Mesenchymal stem cell (in vitro differentiated cells and primary cell): Measurements from ENCODE around the gene CCL16.
"Not testable (repeated sequence)": the region's sequence is repeated elsewhere in the genome, so short reads cannot be mapped to it uniquely, and the experiment has no call there.

Experiments
- DNase-seq: peaks from one replicate; pipeline ENCODE4 v3.0.0-alpha.2; 2013
- H2AFZ ChIP-seq: one replicate; pipeline ENCODE4 v1.6.1; 2013; ENCODE audit warnings: low read depth, mild to moderate bottlenecking, control low read depth, inconsistent platforms, low read length, moderate library complexity
- H2AK5ac ChIP-seq: 2 replicates; pipeline ENCODE4 v1.6.1; 2013; ENCODE audit warnings: low read length, moderate library complexity, mild to moderate bottlenecking, inconsistent platforms; ENCODE audit not compliant: severe bottlenecking
- H2BK120ac ChIP-seq: one replicate; pipeline ENCODE4 v1.6.1; 2013; ENCODE audit warnings: low read depth, mild to moderate bottlenecking, inconsistent platforms, low read length, moderate library complexity
- H2BK12ac ChIP-seq, 2 experiments: one replicate each; pipeline ENCODE4 v1.6.1; 2013; ENCODE audit warnings: inconsistent platforms in 2 of 2, low read length in 2 of 2, mild to moderate bottlenecking in 2 of 2, moderate library complexity in 2 of 2, control low read depth in 1 of 2
- H2BK15ac ChIP-seq: one replicate; pipeline ENCODE4 v1.6.1; 2013; ENCODE audit warnings: mild to moderate bottlenecking, low read depth, inconsistent platforms; ENCODE audit not compliant: poor library complexity, severe bottlenecking
- H2BK5ac ChIP-seq: 2 replicates; pipeline ENCODE4 v1.6.1; 2013; ENCODE audit warnings: low read depth, mild to moderate bottlenecking, low read length, control low read depth, inconsistent platforms; ENCODE audit not compliant: poor library complexity, severe bottlenecking
- H3K14ac ChIP-seq, 2 experiments: one replicate each; pipeline ENCODE4 v1.6.1; 2013; ENCODE audit warnings: inconsistent platforms in 2 of 2, low read length in 2 of 2, control low read depth in 1 of 2, mild to moderate bottlenecking in 1 of 2, moderate library complexity in 1 of 2
- H3K18ac ChIP-seq, 2 experiments: one replicate each; pipeline ENCODE4 v1.6.1; 2013; ENCODE audit warnings: inconsistent platforms in 2 of 2, low read length in 2 of 2, control low read depth in 1 of 2, low read depth in 1 of 2, mild to moderate bottlenecking in 1 of 2
- H3K23ac ChIP-seq, 2 experiments: one replicate each; pipeline ENCODE4 v1.6.1; 2013; ENCODE audit warnings: inconsistent platforms in 2 of 2, low read length in 2 of 2, mild to moderate bottlenecking in 2 of 2, moderate library complexity in 2 of 2, control low read depth in 1 of 2
- H3K27ac ChIP-seq: 2 replicates; pipeline ENCODE4 v1.5.1; 2013; ENCODE audit warnings: mild to moderate bottlenecking, moderate library complexity, low read length, control low read depth, inconsistent platforms; ENCODE audit not compliant: poor library complexity, severe bottlenecking
- H3K27me3 ChIP-seq, 2 experiments: 2 replicates each; pipeline versions ENCODE4 v1.6.1 to v1.7.0; 2013; ENCODE audit warnings: low read length in 2 of 2, mild to moderate bottlenecking in 2 of 2, moderate library complexity in 2 of 2, control low read depth in 1 of 2, inconsistent platforms in 1 of 2; ENCODE audit not compliant: control insufficient read depth in 1 of 2, insufficient read depth in 1 of 2
- H3K36me3 ChIP-seq, 2 experiments: 2 replicates each; pipeline versions ENCODE4 v1.6.1 to v1.7.0; 2013; ENCODE audit warnings: low read length in 2 of 2, control low read depth in 1 of 2, inconsistent platforms in 1 of 2, low read depth in 1 of 2, mild to moderate bottlenecking in 1 of 2; ENCODE audit not compliant: insufficient read depth in 2 of 2, control insufficient read depth in 1 of 2
- H3K4ac ChIP-seq, 2 experiments: one replicate each; pipeline ENCODE4 v1.6.1; 2013; ENCODE audit warnings: inconsistent platforms in 2 of 2, low read length in 2 of 2, mild to moderate bottlenecking in 2 of 2, moderate library complexity in 2 of 2, control low read depth in 1 of 2, low read depth in 1 of 2
- H3K4me1 ChIP-seq: 2 replicates; pipeline ENCODE4 v1.6.1; 2013; ENCODE audit warnings: low read depth, low read length, control low read depth; ENCODE audit not compliant: control insufficient read depth, insufficient read depth
- H3K4me2 ChIP-seq: 2 replicates; pipeline ENCODE4 v1.6.1; 2013; ENCODE audit warnings: low read length, mild to moderate bottlenecking, inconsistent platforms; ENCODE audit not compliant: poor library complexity, severe bottlenecking
- H3K4me3 ChIP-seq, 2 experiments: 2 replicates each; pipeline versions ENCODE4 v1.5.1 to v1.7.0; 2013; ENCODE audit warnings: low read length in 2 of 2, mild to moderate bottlenecking in 2 of 2, control low read depth in 1 of 2, low read depth in 1 of 2; ENCODE audit not compliant: insufficient read depth in 1 of 2
- H3K79me1 ChIP-seq: replicated peaks from 2 replicates; pipeline ENCODE4 v1.6.1; 2013; ENCODE audit warnings: mild to moderate bottlenecking, control low read depth, low read length, inconsistent platforms; ENCODE audit not compliant: poor library complexity, severe bottlenecking
- H3K9ac ChIP-seq: 2 replicates; pipeline ENCODE4 v1.7.0; 2013; ENCODE audit warnings: mild to moderate bottlenecking, low read length, moderate library complexity
- H3K9me3 ChIP-seq: 2 replicates; pipeline ENCODE4 v1.7.0; 2013; ENCODE audit warnings: mild to moderate bottlenecking, low read length; ENCODE audit not compliant: control insufficient read depth
- H4K8ac ChIP-seq: one replicate; pipeline ENCODE4 v1.6.1; 2013; ENCODE audit warnings: inconsistent platforms, mild to moderate bottlenecking, low read length, moderate library complexity
- H4K91ac ChIP-seq: one replicate; pipeline ENCODE4 v1.6.1; 2013; ENCODE audit warnings: mild to moderate bottlenecking, low read length, inconsistent platforms
- WGBS: methylation state at CpG from one replicate; pipeline ENCODE4 v1.1.7; 2013; ENCODE audit warnings: mixed read lengths; 5-methylcytosine and 5-hydroxymethylcytosine counted together

Gene CCL16

GRCh38 chr17:35998756-35999155, 17.5 kb upstream of the CCL16 start:
- Histone ChIP-seq H2BK5ac (no peak overlapping the region), H3K18ac (no peak overlapping the region), H3K4me1 (no peaks in the 10 kb centered on the region), H2BK15ac (no peak overlapping the region), H3K14ac (no peak overlapping the region), H3K27me3 (peaks cover 0 to 27% of the 10 kb centered on the region in 2 experiments), H2BK12ac (no peak overlapping the region), H3K23ac (no peak overlapping the region), H3K4me3 (no peak overlapping the region), H3K36me3 (no peaks in the 10 kb centered on the region), H3K9me3 (no peaks in the 10 kb centered on the region), H3K4me2 (no peak overlapping the region), H2AK5ac (no peak overlapping the region), H3K9ac (no peak overlapping the region), H2AFZ (no peak overlapping the region), H4K8ac (no peak overlapping the region), H3K27ac (no peak overlapping the region), H2BK120ac (no peak overlapping the region), H3K79me1 (no peaks in the 10 kb centered on the region), H4K91ac (no peak overlapping the region), H3K4ac (no peak overlapping the region)
- WGBS = 100% methylated on average over 1 of the region's 1 CpG
- no peak for DNase-seq

- Histone ChIP-seq H3K18ac (no peak overlapping the region), H3K36me3 (no peaks in the 10 kb centered on the region), H2BK5ac (no peak overlapping the region), H3K4me1 (no peaks in the 10 kb centered on the region), H3K27ac (no peak overlapping the region), H3K9ac (no peak overlapping the region), H2BK120ac (no peak overlapping the region), H4K8ac (no peak overlapping the region), H2BK12ac (no peak overlapping the region), H3K4ac (no peak overlapping the region), H2AK5ac (no peak overlapping the region), H3K9me3 (no peaks in the 10 kb centered on the region), H2AFZ (no peak overlapping the region), H3K79me1 (no peaks in the 10 kb centered on the region), H2BK15ac (no peak overlapping the region), H3K4me2 (no peak overlapping the region), H3K23ac (no peak overlapping the region), H4K91ac (no peak overlapping the region), H3K14ac (no peak overlapping the region), H3K4me3 (no peak overlapping the region), H3K27me3 (peaks cover 0 to 24% of the 10 kb centered on the region in 2 experiments)
- 73% methylated on average over 11 of the region's 11 CpGs for WGBS
- no peak for DNase-seq
These were observed 16.8 kb upstream of the CCL16 start for GRCh38 chr17:35998018-35998545.

- H3K9ac ChIP-seq, H4K8ac ChIP-seq, H3K9me3 ChIP-seq, H2BK120ac ChIP-seq, DNase-seq, H2AFZ ChIP-seq, H3K79me1 ChIP-seq, H3K14ac ChIP-seq, H3K4me3 ChIP-seq, H3K4ac ChIP-seq, H2BK15ac ChIP-seq, H3K23ac ChIP-seq, H2AK5ac ChIP-seq, H3K4me2 ChIP-seq, H3K4me1 ChIP-seq, H4K91ac ChIP-seq, H3K18ac ChIP-seq, H2BK5ac ChIP-seq, H2BK12ac ChIP-seq, H3K36me3 ChIP-seq, H3K27ac ChIP-seq: not testable (repeated sequence)
- WGBS = 75% methylated on average over 1 of the region's 2 CpGs
- peaks cover 0 to 15% of the 10 kb centered on the region in 2 experiments for H3K27me3 ChIP-seq
These were observed 14.0 kb upstream of the CCL16 start for GRCh38 chr17:35995346-35995745.

GRCh38 chr17:35991075-35991474, 9.8 kb upstream of the CCL16 start:
- no peak overlapping the region for H3K4me2 ChIP-seq

More at GRCh38 chr17:35991075-35991474, 9.8 kb upstream of the CCL16 start:
- Histone ChIP-seq H3K9ac (no peak overlapping the region), H4K8ac (no peak overlapping the region), H3K9me3 (no peaks in the 10 kb centered on the region), H2AFZ (no peak overlapping the region), H2BK120ac (no peak overlapping the region), H3K4me3 (no peak overlapping the region), H3K4ac (no peak overlapping the region), H4K91ac (no peak overlapping the region), H3K36me3 (no peaks in the 10 kb centered on the region), H2AK5ac (no peak overlapping the region), H2BK5ac (no peak overlapping the region), H3K23ac (no peak overlapping the region), H2BK15ac (no peak overlapping the region), H3K18ac (no peak overlapping the region), H3K27me3 (peaks cover 0 to 4% of the 10 kb centered on the region in 2 experiments), H3K4me1 (no peaks in the 10 kb centered on the region), H3K27ac (no peak overlapping the region), H3K14ac (no peak overlapping the region), H3K79me1 (no peaks in the 10 kb centered on the region), H2BK12ac (no peak overlapping the region)
- no peak for DNase-seq
- 68% methylated on average over 1 of the region's 2 CpGs for WGBS
